RWPE1 (cell line): Measurements from ENCODE around the gene MAPK11.

ENCODE experiments used
- CTCF ChIA-PET: fragments of 350-600 bp; sonication (Branson Sonifier 250); formaldehyde crosslinking; extraction: SDS; loops from one replicate; lab custom pipeline; 2021; lab: Yijun Ruan, JAX
- POLR2A ChIA-PET: fragments of 400-600 bp; formaldehyde crosslinking; extraction: SDS; loops from one replicate; lab custom pipeline; 2020; ENCODE audit warnings: antibody characterized with exemption; ENCODE audit not compliant: low non-redundant PET; lab: Yijun Ruan, JAX
- DNase-seq: peaks from one replicate; pipeline ENCODE4 v3.0.0; 2012; ENCODE audit warnings: low spot score
- H3K27ac ChIP-seq: fragments of 450-650 bp; 2 replicates; pipeline ENCODE4 v1.5.1; 2017
- CTCF ChIP-seq: fragments of 450-650 bp; conservative IDR thresholded peaks from 2 replicates; pipeline ENCODE4 v1.5.1; 2017; ENCODE audit warnings: low read depth, mild to moderate bottlenecking

MAPK11 gene

GRCh38 chr22:50302041-50302541 is 31.9 kb upstream of the MAPK11 start:
- no peak for DNase-seq
- CTCF ChIA-PET, result interaction anchor here (0.6 to 2.0 kb wide), 4 partner anchors 9 to 39 kb away, joined by 3 to 6 read pairs (median 5); no protein-coding TSS in a partner anchor
- TF ChIP-seq CTCF, result no peak
- H3K27ac ChIP-seq, result peak overlapping the region; percentile 100
- POLR2A ChIA-PET, result interaction anchor here (0.5 kb wide), 1 partner anchor 22 kb away, joined by 10 read pairs; no protein-coding TSS in a partner anchor

GRCh38 chr22:50301581-50301991 is 31.4 kb upstream of the MAPK11 start:
- no peak for DNase-seq
- CTCF ChIA-PET, result interaction anchor here (0.6 to 2.0 kb wide), 3 partner anchors 26 to 40 kb away, joined by 3 to 6 read pairs (median 5); no protein-coding TSS in a partner anchor
- H3K27ac ChIP-seq, result peak overlapping the region; percentile 100
- TF ChIP-seq CTCF, result no peak
- POLR2A ChIA-PET, result no interaction called here

- H3K27ac ChIP-seq, result peak overlapping the region; percentile 100
- TF ChIP-seq CTCF, result no peak
- ChIA-PET CTCF (no interaction called here), POLR2A (no interaction called here)
- DNase-seq, result no peak
These were observed 30.6 kb upstream of the MAPK11 start for GRCh38 chr22:50300620-50301257.

GRCh38 chr22:50299785-50300619 is 29.8 kb upstream of the MAPK11 start:
- ChIA-PET CTCF (interaction anchor here (0.5 kb wide), 1 partner anchor 72 kb away, joined by 3 read pairs; no protein-coding TSS in a partner anchor), POLR2A (no interaction called here)

GRCh38 chr22:50298937-50299784 is 29.0 kb upstream of the MAPK11 start:
- no peak for TF ChIP-seq CTCF
- no peak for DNase-seq
- CTCF ChIA-PET, result interaction anchor here (0.5 kb wide), 1 partner anchor 72 kb away, joined by 3 read pairs; no protein-coding TSS in a partner anchor
- POLR2A ChIA-PET, result no interaction called here
- peak overlapping the region; percentile 100 for H3K27ac ChIP-seq

More at GRCh38 chr22:50299785-50300619, 29.8 kb upstream of the MAPK11 start:
- peak overlapping the region; percentile 100 for H3K27ac ChIP-seq
- TF ChIP-seq CTCF, result no peak
- DNase-seq, result no peak
